H1 (cell line): Measurements from ENCODE around the gene FLT1. TPM values are rescaled to one million over a fixed set of nuclear protein-coding genes. Genes with fewer than 3 reads are reported as not detected.

Source experiments
- CTCF ChIA-PET: fragments of 300-600 bp; sonication (Branson Sonifier 250); formaldehyde crosslinking; loops from one replicate; lab custom pipeline; 2021; ENCODE audit not compliant: partially characterized antibody; lab: Charles Lee
- POLR2A ChIA-PET: fragments of 300-600 bp; sonication (Branson Sonifier 250); formaldehyde crosslinking; loops from one replicate; lab custom pipeline; 2021; ENCODE audit warnings: inconsistent platforms; ENCODE audit not compliant: partially characterized antibody; lab: Charles Lee
- DNase-seq, 2 experiments: peaks; one replicate each; pipeline versions ENCODE4 v3.0.0 to v3.0.0-alpha.2; 2010 to 2022; ENCODE audit warnings: low spot score in 2 of 2, low read depth in 1 of 2, mixed read lengths in 1 of 2
- FAIRE-seq: peaks from 2 replicates; lab custom pipeline; 2011; peaks lifted over from hg19 to GRCh38; lab: Jason Lieb, UNC
- H2AFZ ChIP-seq: 2 replicates; pipeline ENCODE4 v1.8.1; 2012; ENCODE audit warnings: low read length, inconsistent platforms
- H2AK5ac ChIP-seq: 2 replicates; pipeline ENCODE4 v1.6.1; 2013; ENCODE audit warnings: low read depth, low read length
- H2BK120ac ChIP-seq: replicated peaks from 2 replicates; pipeline ENCODE3; 2013; ENCODE audit warnings: low read depth, low read length, inconsistent platforms
- H2BK12ac ChIP-seq: 2 replicates; pipeline ENCODE4 v1.6.1; 2013; ENCODE audit warnings: low read depth, low read length
- H2BK15ac ChIP-seq: 2 replicates; pipeline ENCODE4 v1.6.1; 2013; ENCODE audit warnings: low read length
- H2BK20ac ChIP-seq: 2 replicates; pipeline ENCODE4 v1.6.1; 2013; ENCODE audit warnings: low read length
- H2BK5ac ChIP-seq: 2 replicates; pipeline ENCODE4 v1.6.1; 2013; ENCODE audit warnings: low read depth, low read length
- H3K14ac ChIP-seq: 2 replicates; pipeline ENCODE4 v1.6.1; 2013; ENCODE audit warnings: inconsistent platforms; ENCODE audit not compliant: insufficient read length
- H3K18ac ChIP-seq: 2 replicates; pipeline ENCODE4 v1.6.1; 2013; ENCODE audit warnings: low read length; ENCODE audit errors: extremely low read depth
- H3K23ac ChIP-seq: 2 replicates; pipeline ENCODE4 v1.6.1; 2013; ENCODE audit warnings: inconsistent platforms; ENCODE audit not compliant: insufficient read length
- H3K23me2 ChIP-seq: 2 replicates; pipeline ENCODE4 v1.6.1; 2013; ENCODE audit warnings: low read depth, low read length
- H3K27ac ChIP-seq: 2 replicates; pipeline ENCODE4 v1.6.1; 2011; ENCODE audit warnings: low read depth, low read length, inconsistent platforms
- H3K27me3 ChIP-seq, 4 experiments: replicated peaks in 1 of 4; 1 replicate in 1 of 4; 2 replicates in 3 of 4; pipeline versions ENCODE4 v1.6.1 to v1.8.1; 2011 to 2013; ENCODE audit warnings: low read length in 3 of 4, mild to moderate bottlenecking in 3 of 4, inconsistent platforms in 2 of 4, mixed read lengths in 2 of 4, moderate library complexity in 1 of 4; ENCODE audit not compliant: control insufficient read depth in 3 of 4, insufficient read depth in 3 of 4; ENCODE audit errors: extremely low read depth in 1 of 4
- H3K36me3 ChIP-seq, 4 experiments: 2 replicates each; pipeline versions ENCODE4 v1.6.1 to v1.8.1; 2011 to 2013; ENCODE audit warnings: mild to moderate bottlenecking in 4 of 4, low read length in 3 of 4, moderate library complexity in 2 of 4, control low read depth in 1 of 4, inconsistent platforms in 1 of 4; ENCODE audit not compliant: insufficient read depth in 4 of 4, control insufficient read depth in 2 of 4
- H3K4ac ChIP-seq: replicated peaks from 2 replicates; pipeline ENCODE3; 2013; ENCODE audit warnings: low read length, low read depth, mixed read lengths, inconsistent platforms; ENCODE audit not compliant: insufficient read length
- H3K4me1 ChIP-seq, 4 experiments: replicated peaks in 1 of 4; 1 replicate in 1 of 4; 2 replicates in 3 of 4; pipeline versions ENCODE4 v1.6.1 to v1.8.1; 2011 to 2013; ENCODE audit warnings: low read length in 3 of 4, inconsistent platforms in 2 of 4, mixed read lengths in 1 of 4; ENCODE audit not compliant: insufficient read depth in 4 of 4, control insufficient read depth in 3 of 4
- H3K4me2 ChIP-seq, 2 experiments: 2 replicates each; pipeline versions ENCODE4 v1.6.1 to v1.8.1; 2011 to 2013; ENCODE audit warnings: low read depth in 2 of 2, low read length in 2 of 2, control low read depth in 1 of 2, inconsistent platforms in 1 of 2, mild to moderate bottlenecking in 1 of 2; ENCODE audit not compliant: insufficient read depth in 1 of 2
- H3K4me3 ChIP-seq, 4 experiments: fragments of 200-600, 300-600 bp in 1 of 4; sonication (generic), shearing (Covaris generic), sonication (Bioruptor Twin) in 1 of 4; 2 replicates each; pipeline versions ENCODE4 v1.5.1 to v1.8.1; 2011 to 2016; ENCODE audit warnings: low read length in 4 of 4, low read depth in 3 of 4, control low read depth in 2 of 4, inconsistent platforms in 2 of 4, mild to moderate bottlenecking in 2 of 4, mixed read lengths in 1 of 4, moderate library complexity in 1 of 4; ENCODE audit not compliant: insufficient read depth in 2 of 4; ENCODE audit errors: extremely low read depth in 1 of 4
- H3K56ac ChIP-seq: replicated peaks from 2 replicates; pipeline ENCODE3; 2013; ENCODE audit warnings: low read depth, mild to moderate bottlenecking, mixed read lengths, low read length, inconsistent platforms; ENCODE audit not compliant: insufficient read length
- H3K79me1 ChIP-seq: 2 replicates; pipeline ENCODE4 v1.6.1; 2013; ENCODE audit warnings: low read depth, low read length, control low read depth
- H3K79me2 ChIP-seq, 2 experiments: 2 replicates each; pipeline versions ENCODE4 v1.6.1 to v1.8.1; 2012 to 2013; ENCODE audit warnings: low read length in 2 of 2, mild to moderate bottlenecking in 2 of 2, inconsistent platforms in 1 of 2; ENCODE audit not compliant: insufficient read depth in 2 of 2, control insufficient read depth in 1 of 2
- H3K9ac ChIP-seq, 4 experiments: replicated peaks in 1 of 4; 1 replicate in 1 of 4; 2 replicates in 3 of 4; pipeline versions ENCODE4 v1.6.1 to v1.8.1; 2011 to 2013; ENCODE audit warnings: low read depth in 3 of 4, low read length in 3 of 4, control low read depth in 2 of 4, mild to moderate bottlenecking in 2 of 4, moderate library complexity in 2 of 4, inconsistent platforms in 1 of 4; ENCODE audit errors: extremely low read depth in 1 of 4
- H3K9me3 ChIP-seq, 2 experiments: 2 replicates each; pipeline versions ENCODE4 v1.6.1 to v1.8.1; 2012 to 2013; ENCODE audit warnings: mild to moderate bottlenecking in 2 of 2, moderate library complexity in 2 of 2, control low read depth in 1 of 2, inconsistent platforms in 1 of 2, low read depth in 1 of 2, low read length in 1 of 2, mixed read lengths in 1 of 2; ENCODE audit not compliant: insufficient read depth in 2 of 2
- H4K20me1 ChIP-seq, 2 experiments: replicated peaks in 1 of 2; 2 replicates each; pipeline versions ENCODE3 to v1.8.1; 2011 to 2013; ENCODE audit warnings: inconsistent platforms in 2 of 2, low read length in 2 of 2, mild to moderate bottlenecking in 1 of 2; ENCODE audit not compliant: insufficient read depth in 2 of 2, control insufficient read depth in 1 of 2
- H4K5ac ChIP-seq: 2 replicates; pipeline ENCODE4 v1.6.1; 2013; ENCODE audit warnings: low read length, low read depth, mixed read lengths, inconsistent platforms; ENCODE audit not compliant: insufficient read length
- H4K8ac ChIP-seq: 2 replicates; pipeline ENCODE4 v1.8.0; 2013; ENCODE audit warnings: mild to moderate bottlenecking, moderate library complexity, low read length, inconsistent platforms; ENCODE audit not compliant: insufficient read depth; ENCODE audit errors: extremely low read depth
- H4K91ac ChIP-seq: replicated peaks from 2 replicates; pipeline ENCODE3; 2013; ENCODE audit warnings: low read length, mixed read lengths, inconsistent platforms; ENCODE audit not compliant: insufficient read length
- ASH2L ChIP-seq: fragments of 200-600, 300-600 bp; sonication (generic); IDR thresholded peaks from one replicate; pipeline ENCODE4 v1.7.1; 2017; ENCODE audit warnings: low read length
- CREB1 ChIP-seq: IDR thresholded peaks from 2 replicates; pipeline ENCODE4 v1.6.1; 2012; ENCODE audit warnings: inconsistent platforms
- EGR1 ChIP-seq: IDR thresholded peaks from 2 replicates; pipeline ENCODE4 v1.6.1; 2011; ENCODE audit warnings: low read depth, low read length, borderline replicate concordance
- EP300 ChIP-seq, 2 experiments: IDR thresholded peaks; 1 replicate in 1 of 2; 2 replicates in 1 of 2; pipeline ENCODE4 v1.6.1; 2011 to 2012; ENCODE audit warnings: low read depth in 2 of 2, low read length in 2 of 2, mild to moderate bottlenecking in 2 of 2, borderline replicate concordance in 1 of 2, inconsistent platforms in 1 of 2, moderate library complexity in 1 of 2
- EZH2 ChIP-seq: fragments of 200-600 bp; sonication (generic); IDR thresholded peaks from 2 replicates; pipeline ENCODE4 v1.7.1; 2012; ENCODE audit warnings: low read depth, mild to moderate bottlenecking, moderate library complexity, low read length, inconsistent platforms; ENCODE audit not compliant: severe bottlenecking
- MAFK ChIP-seq: IDR thresholded peaks from 2 replicates; pipeline ENCODE4 v1.6.1; 2012; ENCODE audit warnings: low read depth, mild to moderate bottlenecking, improper control_type of control experiment, low read length
- POU5F1 ChIP-seq: IDR thresholded peaks from 2 replicates; pipeline ENCODE4 v1.6.1; 2011; ENCODE audit warnings: low read depth, mild to moderate bottlenecking, low read length, moderate library complexity
- SP2 ChIP-seq: IDR thresholded peaks from 2 replicates; pipeline ENCODE4 v1.6.1; 2012; ENCODE audit warnings: mild to moderate bottlenecking, low read length, inconsistent platforms
- SRF ChIP-seq: IDR thresholded peaks from 2 replicates; pipeline ENCODE4 v1.6.1; 2011; ENCODE audit warnings: mild to moderate bottlenecking, low read depth, low read length, moderate library complexity
- TBP ChIP-seq: IDR thresholded peaks from 2 replicates; pipeline ENCODE4 v1.6.1; 2011; ENCODE audit warnings: low read depth, low read length, improper control_type of control experiment
- WGBS, 2 experiments: shearing (Covaris generic) in 1 of 2; methylation state at CpG; one replicate each; pipeline versions ENCODE4 v1.1.6 to v1.1.7; 2013 to 2015; ENCODE audit warnings: low lambda C conversion rate in 2 of 2, mixed read lengths in 2 of 2, inconsistent platforms in 1 of 2, low coverage in 1 of 2, missing lambda C conversion rate in 1 of 2; ENCODE audit not compliant: insufficient replicate concordance in 2 of 2, insufficient coverage in 1 of 2, insufficient read length in 1 of 2; ENCODE audit errors: extremely low coverage in 1 of 2, missing lambda C conversion rate in 1 of 2; 5-methylcytosine and 5-hydroxymethylcytosine counted together
- polyA plus RNA-seq, 7 experiments: library from polyadenylated mRNA; depleted of rRNA in 3 of 7; stranded (reverse) in 5 of 7; unstranded in 2 of 7; fragments of >200 nt in 5 of 7; fragments of 200-250 nt in 2 of 7; gene quantifications; 1 replicate in 5 of 7; 2 replicates in 1 of 7; 4 replicates in 1 of 7; pipeline versions ENCODE4 v1.2.1 to v1.2.3, GENCODE V29; 2011 to 2013; ENCODE audit warnings: missing spikeins in 2 of 7, mixed read lengths in 2 of 7
- total RNA-seq: library from RNA; stranded (reverse); fragmentation: NEBNext Ultra II Directional; extraction: Animal tissue kit (Norgen Biotek cat#: 25700); gene quantifications from 2 replicates; pipeline ENCODE4 v1.2.1, GENCODE V29; 2021

Gene FLT1
- total and polyA plus RNA-seq, 2 of the 8 experiments (the other 6 are each of a cell fraction or from before 2014, with no cell fraction given), result 19.7 to 90.2 TPM

DNA sequence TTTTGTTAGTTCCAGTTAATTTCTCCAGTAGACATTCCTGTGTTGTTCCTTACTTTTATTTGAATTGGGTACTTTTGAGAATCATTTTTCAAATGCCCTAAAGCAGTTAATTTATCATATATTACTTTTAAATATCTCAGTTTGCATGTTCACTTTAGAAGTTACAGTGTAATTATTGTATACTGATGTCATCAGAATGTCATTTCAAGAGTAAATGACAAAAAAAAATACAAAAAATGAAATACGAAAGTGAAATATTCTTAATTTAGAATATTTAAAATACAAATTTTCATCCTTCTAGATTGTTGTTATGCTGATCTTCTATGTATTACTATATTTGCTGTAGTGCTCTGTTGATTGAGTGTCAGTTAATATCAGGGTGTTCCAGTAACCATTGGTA lies 242.4 kb downstream of the FLT1 start:
- no peak for DNase-seq
- Histone ChIP-seq H3K56ac (no peak overlapping the region), H3K4ac (no peak overlapping the region), H3K27me3 (no peaks in the 10 kb centered on the region), H2AFZ (no peak overlapping the region), H2BK5ac (no peak overlapping the region), H3K14ac (no peak overlapping the region), H2BK120ac (no peak overlapping the region), H3K36me3 (peaks cover 0 to 12% (median 7%) of the 10 kb centered on the region in 4 experiments; a peak in 4 of 8 replicates), H2BK15ac (no peak overlapping the region), H4K8ac (no peak overlapping the region)
- POLR2A ChIA-PET, result no interaction called here
- 83% methylated on average over 1 of the region's 1 CpG; no CpG with 5 or more reads in 1 of the 2 experiments for WGBS, 2 experiments
- no peak for TF ChIP-seq POU5F1
- no peak for TF ChIP-seq EGR1
- TF ChIP-seq EZH2, result no peak
- no peak for TF ChIP-seq TBP
- no peak for TF ChIP-seq ASH2L
- no peak for TF ChIP-seq SRF
- no peak for TF ChIP-seq EP300 (IDR thresholded peaks at IDR 0.05; ENCODE audit: borderline replicate concordance in 1 of 2, low read depth in 2 of 2, low read length in 2 of 2)
- no peak for TF ChIP-seq MAFK
- no peak for TF ChIP-seq SP2
- no peak for TF ChIP-seq CREB1
- TF ChIP-seq, all 59 proteins: peak for 0
- Histone ChIP-seq H4K91ac (no peak overlapping the region), H3K9ac (no peak overlapping the region), H3K4me3 (no peak overlapping the region), H3K23ac (no peak overlapping the region), H2AK5ac (no peak overlapping the region), H2BK12ac (no peak overlapping the region), H2BK20ac (no peak overlapping the region), H3K4me1 (no peaks in the 10 kb centered on the region), H3K79me1 (no peaks in the 10 kb centered on the region), H4K5ac (no peak overlapping the region), H3K27ac (no peak overlapping the region), H3K79me2 (peaks cover 0 to 28% of the 10 kb centered on the region in 2 experiments; a peak in 2 of 4 replicates), H3K18ac (no peak overlapping the region), H3K9me3 (no peaks in the 10 kb centered on the region), H3K4me2 (no peak overlapping the region), H3K23me2 (no peaks in the 10 kb centered on the region), H4K20me1 (peaks cover 0 to 2% of the 10 kb centered on the region in 2 experiments)
- CTCF ChIA-PET, result no interaction called here
- FAIRE-seq, result no peak
